K562 (cell line): ENCODE measurements around the gene C1orf198. TPM values are rescaled to one million over a fixed set of nuclear protein-coding genes. Genes with fewer than 3 reads are reported as not detected.

Source experiments
- ATAC-seq: fragments of 200-7000 bp; cut with Tn5 transposase; 3 replicates; pipeline ENCODE4 v1.9.1; 2020; ENCODE audit warnings: moderate library complexity
- BruUV-seq: library from RNA; stranded (reverse); fragments of 400-500 nt; replicated peaks from 2 replicates; lab custom pipeline; 2021; lab: Mats Ljungman, UMichigan
- CTCF ChIA-PET: fragments of 300-600 bp; formaldehyde crosslinking; extraction: SDS; loops from one replicate; lab custom pipeline; 2021; ENCODE audit warnings: low intra/inter-chr PET ratio; lab: Yijun Ruan, JAX
- POLR2A ChIA-PET: fragments of 300-600, 350-650 bp; sonication (Branson Sonifier 250); formaldehyde crosslinking; extraction: SDS; loops from one replicate; lab custom pipeline; 2021; ENCODE audit warnings: antibody characterized with exemption, inconsistent platforms; lab: Yijun Ruan, JAX
- DNase-seq, 4 experiments: peaks; one replicate each; pipeline versions ENCODE4 v3.0.0 to v3.0.0-alpha.2; 2011 to 2018; ENCODE audit warnings: low spot score in 3 of 4, mixed read lengths in 3 of 4; ENCODE audit errors: extremely low read depth in 1 of 4
- FAIRE-seq: peaks from 2 replicates; lab custom pipeline; 2011; peaks lifted over from hg19 to GRCh38; lab: Jason Lieb, UNC
- H2AFZ ChIP-seq: 2 replicates; pipeline ENCODE4 v1.6.0; 2011; ENCODE audit warnings: low read depth, low read length, control low read depth, inconsistent platforms
- H3K27ac ChIP-seq: fragments of 200-600 bp; 3 replicates; pipeline ENCODE4 v1.8.0; 2011; ENCODE audit warnings: low read depth, mild to moderate bottlenecking, control low read depth, inconsistent platforms, low read length, moderate library complexity, mixed read lengths; ENCODE audit errors: extremely low read depth
- H3K27me3 ChIP-seq, 2 experiments: fragments of 300-600 bp in 1 of 2; 2 replicates in 1 of 2; 3 replicates in 1 of 2; pipeline versions ENCODE4 v1.6.0 to v1.8.0; 2011; ENCODE audit warnings: inconsistent platforms in 2 of 2, low read length in 2 of 2, mild to moderate bottlenecking in 1 of 2, mixed read lengths in 1 of 2, moderate library complexity in 1 of 2; ENCODE audit not compliant: control insufficient read depth in 2 of 2, insufficient read depth in 2 of 2
- H3K36me3 ChIP-seq: fragments of 300-600 bp; 3 replicates; pipeline ENCODE4 v1.8.0; 2011; ENCODE audit warnings: mild to moderate bottlenecking, low read length, inconsistent platforms; ENCODE audit not compliant: control insufficient read depth, insufficient read depth
- H3K4me1 ChIP-seq, 2 experiments: fragments of 200-600 bp in 1 of 2; replicated peaks in 1 of 2; 2 replicates in 1 of 2; 3 replicates in 1 of 2; pipeline versions ENCODE4 v1.5.1 to v1.8.0; 2011; ENCODE audit warnings: inconsistent platforms in 2 of 2, low read length in 2 of 2, mild to moderate bottlenecking in 1 of 2, mixed read lengths in 1 of 2, moderate library complexity in 1 of 2; ENCODE audit not compliant: control insufficient read depth in 2 of 2, insufficient read depth in 2 of 2
- H3K4me2 ChIP-seq: 2 replicates; pipeline ENCODE4 v1.6.1; 2011; ENCODE audit warnings: low read length, control low read depth, inconsistent platforms, mixed read lengths; ENCODE audit not compliant: insufficient read depth
- H3K4me3 ChIP-seq: fragments of 200-600 bp; sonication (generic), shearing (Covaris generic); 2 replicates; pipeline ENCODE4 v1.5.1; 2016; ENCODE audit warnings: control low read depth, inconsistent platforms
- H3K79me2 ChIP-seq: fragments of 200-600 bp; 3 replicates; pipeline ENCODE4 v1.8.0; 2011; ENCODE audit warnings: low read length, inconsistent platforms; ENCODE audit not compliant: control insufficient read depth, insufficient read depth
- H3K9ac ChIP-seq, 2 experiments: 2 replicates each; pipeline versions ENCODE4 v1.6.0 to v1.6.1; 2011; ENCODE audit warnings: low read depth in 2 of 2, low read length in 2 of 2, control low read depth in 1 of 2, inconsistent platforms in 1 of 2, mild to moderate bottlenecking in 1 of 2, mixed read lengths in 1 of 2; ENCODE audit not compliant: insufficient read depth in 1 of 2
- H3K9me1 ChIP-seq: one replicate; pipeline ENCODE4 v1.6.0; 2011; ENCODE audit warnings: inconsistent platforms, mild to moderate bottlenecking, low read length, moderate library complexity; ENCODE audit not compliant: control insufficient read depth, insufficient read depth
- H3K9me3 ChIP-seq: replicated peaks from 2 replicates; pipeline ENCODE4 v1.5.1; 2011; ENCODE audit warnings: low read depth, low read length, inconsistent platforms; ENCODE audit not compliant: control insufficient read depth, insufficient read depth
- H4K20me1 ChIP-seq: replicated peaks from 2 replicates; pipeline ENCODE4 v1.6.1; 2011; ENCODE audit warnings: low read length, inconsistent platforms, mixed read lengths; ENCODE audit not compliant: control insufficient read depth, insufficient read depth
- CC2D1A ChIP-seq: fragments of 450-650 bp; IDR thresholded peaks from 2 replicates; pipeline ENCODE4 v1.6.1; 2017; ENCODE audit warnings: mild to moderate bottlenecking
- HNRNPUL1 ChIP-seq: fragments of 200-400 bp; formaldehyde crosslinking; IDR thresholded peaks from 2 replicates; pipeline ENCODE4 v1.6.1; 2017; ENCODE audit warnings: low read length
- PRMT5 ChIP-seq: sonication (generic); formaldehyde crosslinking; IDR thresholded peaks from 2 replicates; pipeline ENCODE4 v1.5.0; 2020; ENCODE audit warnings: missing genetic modification reagents
- RFX5 ChIP-seq: IDR thresholded peaks from 2 replicates; pipeline ENCODE4 v1.6.1; 2011; ENCODE audit warnings: low read depth, mild to moderate bottlenecking, improper control_type of control experiment, low read length
- TGIF2 ChIP-seq: sonication (generic); formaldehyde crosslinking; IDR thresholded peaks from 2 replicates; pipeline ENCODE4 v1.8.1; 2022; ENCODE audit warnings: mild to moderate bottlenecking, missing genetic modification reagents, moderate library complexity
- TOE1 ChIP-seq, 2 experiments: fragments of 450-650 bp in 1 of 2; sonication (generic) in 1 of 2; formaldehyde crosslinking in 1 of 2; IDR thresholded peaks; 2 replicates each; pipeline versions ENCODE4 v1.7.1 to v1.8.0; 2016 to 2022; ENCODE audit warnings: borderline replicate concordance in 2 of 2, mild to moderate bottlenecking in 2 of 2, antibody characterized with exemption in 1 of 2, inconsistent platforms in 1 of 2, low read depth in 1 of 2, missing genetic modification reagents in 1 of 2, moderate library complexity in 1 of 2
- ZNF274 ChIP-seq: IDR thresholded peaks from 2 replicates; pipeline ENCODE4 v1.6.1; 2011; ENCODE audit warnings: low read depth, mild to moderate bottlenecking, low read length, moderate library complexity, borderline replicate concordance
- ZNF830 ChIP-seq: fragments of 250-450 bp; sonication (Bioruptor Pico); IDR thresholded peaks from 2 replicates; pipeline ENCODE4 v1.5.0; 2021; ENCODE audit warnings: mild to moderate bottlenecking
- WGBS: fragments of 100-300 bp; shearing (Covaris generic); methylation state at CpG from one replicate; pipeline ENCODE4 v1.1.6; 2016; ENCODE audit warnings: low coverage, mixed read lengths; ENCODE audit not compliant: insufficient coverage; ENCODE audit errors: missing lambda C conversion rate; 5-methylcytosine and 5-hydroxymethylcytosine counted together
- in situ Hi-C: fragments of 300-500 bp; cut with MboI; formaldehyde crosslinking; loops from 4 replicates; pipeline ENCODE4 v1.15.0; 2018; ENCODE audit warnings: inconsistent platforms, mixed read lengths
- intact Hi-C: fragments of 100-400 bp; cut with micrococcal nuclease; formaldehyde crosslinking; loops from 2 replicates; pipeline ENCODE4 v1.14.2; 2022
- polyA plus RNA-seq, 8 experiments: library from polyadenylated mRNA; depleted of rRNA in 4 of 8; stranded (reverse) in 5 of 8; unstranded in 3 of 8; fragments of >200 nt; fragmentation: Nextera tagmentation in 2 of 8; fragmentation: Illumina TruSeq in 1 of 8; extraction: Ambion mirVana in 2 of 8; extraction: Trizol in 1 of 8; gene quantifications; 2 replicates each; pipeline versions ENCODE4 v1.2.1 to v1.2.3, GENCODE V29; 2011 to 2014; ENCODE audit warnings: inconsistent platforms in 1 of 8, missing spikeins in 1 of 8
- total RNA-seq, 7 experiments: library from RNA; depleted of rRNA in 6 of 7; stranded (reverse); fragments of >200 nt in 6 of 7; fragmentation: Illumina TruSeq in 2 of 7; extraction: Trizol in 2 of 7; gene quantifications; 2 replicates each; pipeline versions ENCODE4 v1.2.1 to v1.2.3, GENCODE V29; 2011 to 2021; ENCODE audit warnings: low replicate concordance in 1 of 7
- TF ChIP-seq, protein P1 (sequence below), 2 experiments: fragments of 200-800 bp in 1 of 2; sonication (Bioruptor generic) in 1 of 2; sonication (generic) in 1 of 2; formaldehyde crosslinking in 1 of 2; IDR thresholded peaks in 1 of 2; conservative IDR thresholded peaks in 1 of 2; 2 replicates each; pipeline versions ENCODE4 v1.5.0 to v1.6.1; 2016 to 2020; ENCODE audit warnings: missing compliant biosample characterization in 1 of 2, missing genetic modification characterization in 1 of 2, missing genetic modification reagents in 1 of 2
- TF ChIP-seq, protein P2 (sequence below): conservative IDR thresholded peaks from 2 replicates; pipeline ENCODE4 v1.6.1; 2011; ENCODE audit warnings: low read depth, mild to moderate bottlenecking, low read length; ENCODE audit not compliant: control insufficient read depth
- TF ChIP-seq, protein P3 (sequence below): sonication (generic); formaldehyde crosslinking; IDR thresholded peaks from 2 replicates; pipeline ENCODE4 v1.8.1; 2022; ENCODE audit warnings: missing genetic modification reagents

C1orf198 gene
- total and polyA plus RNA-seq, 9 of the 15 experiments (the other 6 are each of a cell fraction or from before 2014, with no cell fraction given), result 2.0 to 15.1 (median 10.4) TPM

DNA sequence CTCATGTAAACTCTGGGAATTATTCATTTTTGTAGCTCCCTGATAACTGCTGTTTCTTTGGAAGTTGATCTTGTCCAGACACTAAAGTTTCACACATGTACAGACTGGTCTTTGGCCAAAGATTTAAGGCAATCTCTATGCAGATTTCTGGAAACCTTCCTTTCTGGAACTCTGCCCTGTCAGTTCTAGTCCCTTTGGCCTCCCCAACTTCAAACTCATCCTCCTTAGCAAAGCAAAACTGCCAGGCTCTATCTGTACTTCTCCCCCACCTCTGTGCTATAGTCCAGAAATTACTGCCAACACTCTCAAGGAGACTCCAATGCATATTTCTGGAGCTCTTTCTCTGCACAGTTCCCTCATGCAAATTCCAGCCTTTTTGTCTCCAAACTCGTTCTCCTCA, 36.5 kb downstream of the C1orf198 start:
- H3K4me3 ChIP-seq, result no peak overlapping the region
- no peak overlapping the region for H3K27ac ChIP-seq
- H3K4me1 ChIP-seq, result no peaks in the 10 kb centered on the region
- in situ Hi-C loops, result no loop called here
- POLR2A ChIA-PET, result interaction anchor here (0.8 to 1.1 kb wide), 3 partner anchors 10 to 250 kb away, joined by 3 read pairs; no protein-coding TSS in a partner anchor
- CTCF ChIA-PET, result no interaction called here
- intact Hi-C loops, result no loop called here
- 11% methylated on average over 1 of the region's 1 CpG for WGBS
- no peak overlapping the region for H3K9ac ChIP-seq
- no peaks in the 10 kb centered on the region for H3K79me2 ChIP-seq
- TF ChIP-seq CC2D1A (no peak), TGIF2 (no peak), RFX5 (no peak), ZNF830 (CRISPR knock-in tag) (no peak), PRMT5 (CRISPR knock-in tag) (no peak), HNRNPUL1 (no peak), ZNF274 (no peak), TOE1 (IDR thresholded peaks at IDR 0.05; ENCODE audit: borderline replicate concordance) (no peak), TOE1 (CRISPR knock-in tag; IDR thresholded peaks at IDR 0.05; ENCODE audit: borderline replicate concordance, low read depth) (no peak)
- TF ChIP-seq, protein P1, sequence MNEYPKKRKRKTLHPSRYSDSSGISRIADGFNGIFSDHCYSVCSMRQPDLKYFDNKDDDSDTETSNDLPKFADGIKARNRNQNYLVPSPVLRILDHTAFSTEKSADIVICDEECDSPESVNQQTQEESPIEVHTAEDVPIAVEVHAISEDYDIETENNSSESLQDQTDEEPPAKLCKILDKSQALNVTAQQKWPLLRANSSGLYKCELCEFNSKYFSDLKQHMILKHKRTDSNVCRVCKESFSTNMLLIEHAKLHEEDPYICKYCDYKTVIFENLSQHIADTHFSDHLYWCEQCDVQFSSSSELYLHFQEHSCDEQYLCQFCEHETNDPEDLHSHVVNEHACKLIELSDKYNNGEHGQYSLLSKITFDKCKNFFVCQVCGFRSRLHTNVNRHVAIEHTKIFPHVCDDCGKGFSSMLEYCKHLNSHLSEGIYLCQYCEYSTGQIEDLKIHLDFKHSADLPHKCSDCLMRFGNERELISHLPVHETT (CRISPR knock-in tag; conservative IDR thresholded peaks at IDR 0.05 in 1 of 2, IDR thresholded peaks at IDR 0.05 in 1 of 2), result no peak
- TF ChIP-seq, protein P2, sequence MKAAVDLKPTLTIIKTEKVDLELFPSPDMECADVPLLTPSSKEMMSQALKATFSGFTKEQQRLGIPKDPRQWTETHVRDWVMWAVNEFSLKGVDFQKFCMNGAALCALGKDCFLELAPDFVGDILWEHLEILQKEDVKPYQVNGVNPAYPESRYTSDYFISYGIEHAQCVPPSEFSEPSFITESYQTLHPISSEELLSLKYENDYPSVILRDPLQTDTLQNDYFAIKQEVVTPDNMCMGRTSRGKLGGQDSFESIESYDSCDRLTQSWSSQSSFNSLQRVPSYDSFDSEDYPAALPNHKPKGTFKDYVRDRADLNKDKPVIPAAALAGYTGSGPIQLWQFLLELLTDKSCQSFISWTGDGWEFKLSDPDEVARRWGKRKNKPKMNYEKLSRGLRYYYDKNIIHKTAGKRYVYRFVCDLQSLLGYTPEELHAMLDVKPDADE, result no peak
- TF ChIP-seq, protein P3, sequence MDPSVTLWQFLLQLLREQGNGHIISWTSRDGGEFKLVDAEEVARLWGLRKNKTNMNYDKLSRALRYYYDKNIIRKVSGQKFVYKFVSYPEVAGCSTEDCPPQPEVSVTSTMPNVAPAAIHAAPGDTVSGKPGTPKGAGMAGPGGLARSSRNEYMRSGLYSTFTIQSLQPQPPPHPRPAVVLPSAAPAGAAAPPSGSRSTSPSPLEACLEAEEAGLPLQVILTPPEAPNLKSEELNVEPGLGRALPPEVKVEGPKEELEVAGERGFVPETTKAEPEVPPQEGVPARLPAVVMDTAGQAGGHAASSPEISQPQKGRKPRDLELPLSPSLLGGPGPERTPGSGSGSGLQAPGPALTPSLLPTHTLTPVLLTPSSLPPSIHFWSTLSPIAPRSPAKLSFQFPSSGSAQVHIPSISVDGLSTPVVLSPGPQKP (CRISPR knock-in tag), result no peak
- FAIRE-seq (no peak), ATAC-seq (no peak), DNase-seq (no peak)
- no TSS peak for BruUV-seq
- H2AFZ ChIP-seq, result no peak overlapping the region
- no peaks in the 10 kb centered on the region for H3K9me1 ChIP-seq
- H3K9me3 ChIP-seq, result no peaks in the 10 kb centered on the region
- no peaks in the 10 kb centered on the region for H4K20me1 ChIP-seq
- no peak overlapping the region for H3K4me2 ChIP-seq
- H3K27me3 ChIP-seq, result peaks cover 2 to 7% of the 10 kb centered on the region in 2 experiments; a peak in 2 of 5 replicates
- no peaks in the 10 kb centered on the region for H3K36me3 ChIP-seq
